Ishikawa (cell line): Measurements from ENCODE around the gene BMP7.

Experiments
- CREB1 ChIP-seq: IDR thresholded peaks from 2 replicates; pipeline ENCODE4 v1.6.1; 2012; ENCODE audit warnings: low read depth
- EGR1 ChIP-seq: IDR thresholded peaks from 2 replicates; pipeline ENCODE4 v1.6.1; 2012
- EP300 ChIP-seq: IDR thresholded peaks from 2 replicates; pipeline ENCODE4 v1.6.1; 2012; ENCODE audit warnings: borderline replicate concordance
- FOXM1 ChIP-seq: IDR thresholded peaks from 2 replicates; pipeline ENCODE4 v1.6.1; 2012; ENCODE audit warnings: low read depth, borderline replicate concordance
- MAX ChIP-seq: IDR thresholded peaks from 2 replicates; pipeline ENCODE4 v1.6.1; 2012
- NFIC ChIP-seq: IDR thresholded peaks from 2 replicates; pipeline ENCODE4 v1.6.1; 2012
- RAD21 ChIP-seq: IDR thresholded peaks from 2 replicates; pipeline ENCODE4 v1.6.1; 2012; ENCODE audit warnings: low read depth
- TCF12 ChIP-seq: IDR thresholded peaks from 2 replicates; pipeline ENCODE4 v1.6.1; 2012; ENCODE audit warnings: low read depth
- ZBTB7A ChIP-seq: IDR thresholded peaks from 2 replicates; pipeline ENCODE4 v1.6.1; 2012; ENCODE audit warnings: low read depth

- no peak for TF ChIP-seq FOXM1
- TF ChIP-seq NFIC, result no peak
- TF ChIP-seq MAX, result no peak
- TF ChIP-seq EP300, result no peak
- no peak for TF ChIP-seq TCF12
- no peak for TF ChIP-seq EGR1
- no peak for TF ChIP-seq ZBTB7A
- no peak for TF ChIP-seq RAD21
- no peak for TF ChIP-seq CREB1
Measured at GRCh38 chr20:57292611-57293010, 26.2 kb upstream of the BMP7 start.
